Midbrain (tissue), 1 donor: Measurements from ENCODE around the gene CRYGB.

ENCODE experiments used
- DNase-seq: peaks from one replicate; lab custom pipeline; 2025; lab: John Stamatoyannopoulos, UW

Gene CRYGB

GRCh38 chr2:208146006-208146405 lies at the start of gene CRYGB:
TSS of gene CRYGB (minus strand) at chr2:208146158. CDS start at chr2:208146120, 38 bp downstream.
- no peak for DNase-seq

- DNase-seq: no peak
Observed at GRCh38 chr2:208195531-208195930, 49.6 kb upstream of the CRYGB start.

- DNase-seq: no peak
Observed at GRCh38 chr2:208192611-208193236, 46.8 kb upstream of the CRYGB start.

GRCh38 chr2:208189810-208190503 lies 44.0 kb upstream of the CRYGB start, which contains the start of gene C2orf80:
TSS of gene C2orf80 (minus strand) at chr2:208190030. CDS start at chr2:208186986, 3,044 bp downstream.
- no peak for DNase-seq

- DNase-seq: no peak
Observed at GRCh38 chr2:208189069-208189809, 43.3 kb upstream of the CRYGB start.

- DNase-seq: no peak
Observed at GRCh38 chr2:208186893-208187292, 40.9 kb upstream of the CRYGB start.

- no peak for DNase-seq
Observed at GRCh38 chr2:208186465-208186864, 40.5 kb upstream of the CRYGB start.

GRCh38 chr2:208183972-208184705 lies 38.2 kb upstream of the CRYGB start:
- DNase-seq: no peak

GRCh38 chr2:208183526-208183925 lies 37.6 kb upstream of the CRYGB start:
- no peak for DNase-seq

- DNase-seq: no peak
Observed at GRCh38 chr2:208182835-208183234, 36.9 kb upstream of the CRYGB start.

- DNase-seq: no peak
Observed at GRCh38 chr2:208179028-208179609, 33.2 kb upstream of the CRYGB start.

- no peak for DNase-seq
Observed at GRCh38 chr2:208175840-208176153, 29.8 kb upstream of the CRYGB start.

- DNase-seq: peak; percentile 88
Observed at GRCh38 chr2:208175069-208175839, 29.3 kb upstream of the CRYGB start.

GRCh38 chr2:208174144-208174543 lies 28.2 kb upstream of the CRYGB start:
- DNase-seq: no peak

GRCh38 chr2:208172125-208172524 lies 26.2 kb upstream of the CRYGB start:
- DNase-seq: no peak

- no peak for DNase-seq
Observed at GRCh38 chr2:208164951-208165755, 19.2 kb upstream of the CRYGB start.

- DNase-seq: no peak
Observed at GRCh38 chr2:208163489-208163888, 17.5 kb upstream of the CRYGB start, which contains the start of gene CRYGA. TSS of gene CRYGA (minus strand) at chr2:208163589. CDS start at chr2:208163556, 33 bp downstream.

GRCh38 chr2:208156439-208156838 lies 10.5 kb upstream of the CRYGB start:
- DNase-seq: no peak

- no peak for DNase-seq
Observed at GRCh38 chr2:208153156-208153555, 7.2 kb upstream of the CRYGB start.

- no peak for DNase-seq
Observed at GRCh38 chr2:208150956-208151355, 5.0 kb upstream of the CRYGB start.
